Stimulated activated naive CD8-positive, alpha-beta T cell treated with anti-CD3 and anti-CD28 coated beads, Interleukin-15, Interleukin-2, amounts not matched to agents 100 U/mL and 50 U/mL, for 24 hours (primary cell): ENCODE data around the gene GOLGA6L10.
"Not testable (repeated sequence)": the region's sequence is repeated elsewhere in the genome, so short reads cannot be mapped to it uniquely, and the experiment has no call there.

Experiments
- ATAC-seq: fragments of 150-1000 bp; cut with Tn5 transposase; one replicate; pipeline ENCODE4 v1.10.0; 2021
- DNase-seq: peaks from one replicate; pipeline ENCODE4 v3.0.0; 2021

Gene GOLGA6L10

DNA sequence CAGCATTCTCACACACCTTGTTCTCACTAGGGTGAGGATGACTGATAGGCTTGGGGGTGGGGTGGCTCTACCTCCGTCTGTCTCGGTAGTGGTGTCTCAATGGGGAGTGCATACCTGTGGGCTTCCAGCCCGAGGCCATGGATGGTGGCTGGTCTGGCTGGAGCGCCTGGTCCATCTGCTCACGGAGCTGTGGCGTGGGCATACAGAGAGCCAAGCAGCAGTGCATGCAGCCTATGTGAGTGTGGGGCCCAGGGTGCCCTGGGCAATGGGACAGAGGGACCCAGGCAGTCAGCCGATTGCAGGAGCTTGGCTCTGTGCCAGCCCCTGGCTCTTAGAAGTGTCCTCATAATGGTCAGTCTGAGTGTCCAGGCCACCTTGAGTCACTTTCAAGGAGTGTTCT lies 31.8 kb downstream of the GOLGA6L10 start:
- DNase-seq, ATAC-seq: not testable (repeated sequence)

DNA sequence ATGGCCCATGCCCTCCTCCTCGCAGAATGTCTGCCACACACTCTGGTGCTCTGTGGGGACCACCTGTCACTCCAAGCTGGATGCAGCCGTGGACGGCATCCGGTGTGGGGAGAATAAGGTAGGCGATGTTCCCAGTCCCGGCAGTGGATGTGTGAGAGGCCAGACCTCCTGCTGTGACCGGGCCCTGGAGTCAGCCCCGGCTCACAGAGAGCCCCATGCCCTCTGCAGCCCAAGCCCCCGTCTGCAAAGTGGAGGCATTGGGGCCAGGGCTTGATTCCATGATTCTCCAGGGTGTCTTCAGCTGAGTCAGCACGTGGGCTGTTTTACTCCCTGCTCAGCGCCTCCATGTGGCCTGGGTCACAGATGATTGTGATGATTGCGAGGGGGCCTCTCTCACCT lies 32.2 kb downstream of the GOLGA6L10 start:
- no peak for ATAC-seq
- DNase-seq = no peak

DNA sequence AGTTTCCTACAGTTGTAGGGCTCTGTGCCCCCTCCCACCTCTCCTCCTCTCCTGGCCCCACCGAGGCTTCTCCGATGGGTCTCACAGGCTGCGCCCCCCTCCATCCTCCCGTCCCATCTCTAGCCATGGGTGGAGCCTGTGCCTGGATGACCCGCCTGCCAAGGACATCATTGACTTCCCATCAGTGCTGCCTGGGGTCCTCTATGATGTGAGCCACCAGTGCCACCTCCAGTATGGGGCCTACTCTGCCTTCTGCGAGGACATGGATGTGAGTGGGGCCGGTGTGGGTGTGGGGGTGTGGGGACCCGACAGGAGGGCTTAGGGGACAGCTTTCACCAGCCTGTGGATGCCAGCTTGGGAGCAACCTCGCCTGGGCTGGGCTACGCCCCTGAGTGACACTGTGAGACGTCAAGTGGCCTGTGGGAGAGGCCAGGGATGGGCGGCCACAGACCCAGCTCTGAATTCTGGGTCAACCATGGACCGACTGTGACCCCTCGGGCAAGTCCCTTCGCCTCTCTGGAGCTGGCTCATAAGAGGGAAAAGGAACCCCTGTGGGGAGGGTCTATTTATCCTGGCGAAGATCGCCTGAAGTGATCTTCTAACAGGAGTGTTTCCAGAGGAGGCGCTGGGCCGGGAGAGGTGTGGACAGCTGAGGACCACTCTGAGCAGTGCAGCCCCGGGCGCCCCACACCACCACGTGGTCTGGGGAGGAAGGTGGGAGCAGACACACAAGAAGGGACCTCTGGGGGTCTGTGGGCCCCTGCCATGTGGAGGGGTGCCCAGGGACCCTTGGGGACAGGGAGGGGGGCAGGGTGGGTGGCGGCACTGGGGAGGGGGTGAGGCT lies 32.8 kb downstream of the GOLGA6L10 start:
- DNase-seq, ATAC-seq: not testable (repeated sequence)

DNA sequence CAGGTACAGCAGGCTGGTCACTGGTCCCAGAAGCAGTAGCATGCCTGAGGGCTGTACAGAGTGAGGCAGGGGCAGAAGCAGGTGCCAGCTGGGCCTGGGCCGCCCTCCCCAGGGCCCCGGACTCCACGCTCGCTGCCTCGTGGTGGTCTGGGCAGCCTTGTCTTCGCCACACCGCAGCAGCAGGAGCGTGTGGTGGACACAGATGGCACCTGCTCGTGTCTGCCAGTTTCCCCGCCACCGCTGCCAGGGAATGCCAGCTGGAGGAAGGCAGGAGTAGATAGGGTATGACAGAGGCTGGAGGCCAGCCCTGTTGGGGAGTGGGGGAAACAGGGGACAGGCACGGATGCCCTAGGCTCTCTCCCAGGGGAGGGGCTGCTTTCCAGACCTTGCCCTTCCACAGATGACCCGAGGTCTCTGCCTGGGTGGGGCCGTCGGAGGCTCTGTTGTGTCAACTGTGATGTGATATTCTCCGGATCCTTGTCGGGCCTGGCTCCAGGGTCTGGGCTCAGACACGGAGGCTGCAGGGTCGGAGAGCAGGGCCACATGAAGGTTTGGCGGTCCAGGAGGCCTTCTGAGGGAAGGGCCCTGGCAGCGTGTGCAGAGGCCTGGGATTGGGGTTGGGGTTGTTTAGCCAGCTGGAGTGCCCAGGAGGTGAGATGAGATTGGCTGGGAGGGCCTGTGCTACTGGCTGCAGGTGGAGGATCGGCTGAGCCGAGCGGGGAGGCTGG lies 33.6 kb downstream of the GOLGA6L10 start:
- ATAC-seq (no peak), DNase-seq (no peak)

DNA sequence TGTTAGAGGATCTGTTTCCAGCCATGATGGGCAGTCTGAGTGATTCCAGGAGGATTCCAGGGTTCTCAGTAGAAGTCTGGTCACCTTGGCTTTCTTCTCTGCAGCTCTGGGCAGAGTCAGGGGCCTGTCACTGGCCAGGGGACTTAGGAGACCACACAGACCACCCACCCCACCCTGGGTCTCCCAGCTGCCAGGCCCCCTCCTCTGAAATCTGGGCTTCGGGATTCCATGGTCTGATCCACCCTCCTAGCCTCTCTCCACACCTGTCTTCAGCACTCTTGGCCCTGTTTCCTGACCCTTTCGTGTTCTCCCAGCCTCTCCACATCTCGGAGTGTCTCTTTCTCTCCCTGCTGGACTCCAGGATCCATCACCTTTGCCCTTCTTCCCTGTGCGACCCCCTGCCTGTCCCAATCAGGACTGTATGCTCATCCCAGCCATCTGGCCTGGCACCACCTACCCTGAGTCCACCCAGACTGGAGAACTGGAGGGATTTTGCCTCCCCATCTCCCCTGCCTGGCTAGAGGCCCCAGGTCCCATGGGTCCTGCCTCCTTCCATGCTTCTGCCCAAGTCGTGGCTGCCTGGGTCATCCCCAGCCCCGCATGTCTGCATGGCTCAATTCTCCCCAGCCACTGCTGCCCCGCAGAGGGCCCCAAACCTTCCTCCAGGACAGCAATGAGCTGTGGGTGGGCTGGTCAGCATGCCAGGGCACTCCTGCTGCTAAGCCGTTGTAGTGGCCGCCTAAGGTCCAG lies 34.3 kb downstream of the GOLGA6L10 start:
- no peak for DNase-seq
- ATAC-seq = no peak

DNA sequence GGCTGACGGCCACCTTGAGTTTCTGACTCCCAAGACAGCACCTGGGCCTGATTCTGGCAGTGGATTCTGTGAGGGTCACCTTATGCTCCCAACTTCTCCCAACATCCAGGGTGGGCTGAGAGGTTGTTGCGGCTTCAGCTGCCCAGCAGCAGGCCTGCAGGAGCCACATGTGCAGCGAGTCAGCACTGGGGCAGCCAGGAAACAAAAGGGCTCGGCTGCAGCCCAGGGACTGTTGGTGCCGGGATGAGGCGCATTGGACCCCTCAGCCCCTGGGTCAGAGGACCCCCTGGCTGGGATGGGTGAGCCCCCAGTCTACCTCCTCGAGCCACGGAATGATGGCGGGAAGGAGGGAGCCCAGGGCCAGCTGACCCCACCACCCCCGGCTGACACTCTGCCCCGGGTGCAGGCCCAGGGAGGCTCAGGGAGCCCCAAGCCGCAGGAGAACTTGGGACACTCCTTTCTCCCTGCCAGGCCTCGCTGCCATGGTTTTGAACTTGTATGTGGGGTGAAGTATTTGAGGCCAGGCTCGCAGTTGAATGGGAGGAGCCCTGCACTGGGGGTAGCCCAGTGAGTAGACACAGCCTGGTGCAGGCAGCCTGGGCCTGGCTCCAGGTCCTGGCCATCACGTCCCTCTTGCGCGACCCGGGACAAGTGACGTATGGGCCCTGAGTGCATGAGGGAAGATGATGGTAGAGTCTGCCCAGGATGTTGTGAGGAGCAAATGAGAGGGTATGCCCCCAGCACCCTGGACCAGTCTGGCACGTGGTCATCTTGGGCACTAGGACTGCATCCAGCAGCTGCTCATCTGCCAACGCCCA lies 35.1 kb downstream of the GOLGA6L10 start:
- ATAC-seq, DNase-seq: not testable (repeated sequence)

DNA sequence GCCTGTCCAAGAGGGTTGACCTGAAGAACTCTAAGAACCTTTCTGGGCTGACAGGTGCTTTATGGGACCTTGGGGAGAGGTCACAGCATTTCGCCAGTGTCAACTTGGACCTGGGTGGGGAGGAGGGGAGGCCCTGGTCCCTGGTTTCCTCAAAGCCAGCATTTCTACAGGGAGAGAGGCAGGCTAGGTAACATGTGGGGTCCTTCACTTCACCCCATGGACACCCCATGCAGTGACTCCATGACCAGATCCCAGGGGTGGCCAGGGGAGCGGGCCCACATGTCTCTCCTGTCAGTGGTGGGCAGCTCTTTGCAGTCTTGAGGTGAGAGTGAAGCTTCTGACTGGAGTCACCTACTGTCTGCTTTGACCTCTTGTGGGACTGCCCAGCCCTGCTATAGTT lies 35.8 kb downstream of the GOLGA6L10 start:
- ATAC-seq = no peak
- DNase-seq = no peak

DNA sequence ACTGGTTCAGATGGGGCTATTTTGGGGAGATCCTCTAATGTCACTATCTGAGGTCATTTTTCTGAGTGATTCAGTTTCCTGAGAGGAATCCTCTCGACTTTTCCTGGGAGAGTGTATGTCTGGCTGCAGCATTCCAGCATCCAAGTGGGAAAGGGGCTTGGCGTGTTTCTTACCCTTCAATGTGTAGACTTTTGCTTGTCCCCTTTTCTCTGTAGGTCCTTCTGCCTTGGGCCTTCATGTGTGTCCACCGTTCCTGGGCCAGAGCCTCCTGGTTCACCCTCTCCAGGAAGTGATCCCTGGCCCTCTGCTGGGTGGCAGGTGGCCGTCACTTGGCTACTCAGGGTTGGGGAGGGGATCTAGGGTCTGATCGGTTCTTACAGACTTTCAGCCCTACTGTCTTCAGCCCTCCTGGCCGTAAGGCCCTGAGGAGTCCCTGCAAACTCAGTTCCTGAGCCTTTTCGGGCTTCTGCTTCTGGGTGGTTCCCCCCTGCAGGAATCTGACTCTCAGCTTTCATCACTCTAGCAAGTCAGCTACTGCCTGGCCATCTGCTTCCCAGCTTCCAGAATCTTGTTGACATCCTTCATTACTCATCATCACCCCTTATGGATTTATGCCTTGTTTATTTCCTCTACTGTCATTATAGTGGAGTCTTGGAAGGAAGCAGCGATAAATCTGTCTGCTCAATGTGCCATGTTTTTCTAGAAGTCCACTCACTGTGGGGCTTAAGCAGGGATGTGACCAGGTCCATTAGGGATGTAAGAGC lies 36.5 kb downstream of the GOLGA6L10 start:
- DNase-seq (no peak), ATAC-seq (no peak)

DNA sequence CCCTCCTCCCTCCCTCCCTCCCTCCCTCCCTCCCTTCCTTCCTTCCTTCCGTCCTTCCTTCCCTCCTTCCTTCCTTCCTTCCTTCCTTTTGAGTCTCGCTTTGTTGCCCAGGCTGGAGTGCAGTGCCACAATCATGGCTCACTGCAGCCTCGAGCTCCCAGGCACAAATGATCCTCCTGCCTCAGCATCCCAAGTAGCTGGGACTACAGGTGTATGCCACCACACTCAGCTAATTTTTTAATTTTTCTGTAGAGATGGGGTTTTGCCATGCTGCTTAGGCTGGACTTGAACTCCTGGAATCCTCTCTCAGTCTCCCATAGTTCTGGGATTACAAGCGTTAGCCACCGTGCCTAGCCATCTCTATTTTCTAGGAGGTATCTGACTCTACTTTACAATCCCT lies 38.0 kb downstream of the GOLGA6L10 start:
- ATAC-seq, DNase-seq: not testable (repeated sequence)

DNA sequence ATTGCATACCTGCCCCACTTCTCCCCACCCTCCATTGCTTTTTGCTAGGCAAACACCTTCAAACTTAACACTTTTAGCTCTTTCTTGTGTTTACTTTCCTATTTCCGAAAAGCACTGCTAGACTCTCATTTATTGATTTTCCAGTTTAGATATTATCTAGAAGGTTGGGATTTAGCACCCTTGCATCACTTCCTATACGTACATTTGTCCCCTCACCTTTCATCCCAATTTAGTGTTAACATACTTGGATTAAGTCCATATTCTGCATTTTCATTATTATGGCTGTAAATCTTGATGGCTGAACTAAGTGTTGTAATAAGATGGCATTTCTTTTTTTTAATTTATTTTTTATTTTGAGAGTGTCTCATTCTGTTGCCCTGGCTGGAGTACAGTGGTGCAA lies 39.5 kb downstream of the GOLGA6L10 start:
- DNase-seq (no peak), ATAC-seq (no peak)

DNA sequence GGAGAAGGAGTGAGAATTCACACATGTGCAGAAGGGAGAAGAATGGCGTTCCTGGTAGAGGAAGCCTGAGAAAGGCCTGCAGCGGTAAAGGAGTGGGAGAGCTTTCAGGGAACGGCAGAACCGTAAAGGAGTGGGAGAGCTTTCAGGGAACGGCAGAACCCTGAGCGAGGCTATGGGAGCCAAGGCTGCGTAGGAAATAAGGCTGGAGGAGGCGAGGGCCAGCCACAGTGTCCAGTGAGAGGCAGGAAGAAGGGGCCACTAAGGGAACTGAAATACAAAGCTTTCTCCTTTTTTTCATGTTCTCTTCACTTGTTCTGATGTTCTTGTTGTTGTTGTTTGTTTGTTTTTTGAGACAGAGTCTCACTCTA lies 41.6 kb downstream of the GOLGA6L10 start:
- no peak for ATAC-seq
- DNase-seq = no peak

DNA sequence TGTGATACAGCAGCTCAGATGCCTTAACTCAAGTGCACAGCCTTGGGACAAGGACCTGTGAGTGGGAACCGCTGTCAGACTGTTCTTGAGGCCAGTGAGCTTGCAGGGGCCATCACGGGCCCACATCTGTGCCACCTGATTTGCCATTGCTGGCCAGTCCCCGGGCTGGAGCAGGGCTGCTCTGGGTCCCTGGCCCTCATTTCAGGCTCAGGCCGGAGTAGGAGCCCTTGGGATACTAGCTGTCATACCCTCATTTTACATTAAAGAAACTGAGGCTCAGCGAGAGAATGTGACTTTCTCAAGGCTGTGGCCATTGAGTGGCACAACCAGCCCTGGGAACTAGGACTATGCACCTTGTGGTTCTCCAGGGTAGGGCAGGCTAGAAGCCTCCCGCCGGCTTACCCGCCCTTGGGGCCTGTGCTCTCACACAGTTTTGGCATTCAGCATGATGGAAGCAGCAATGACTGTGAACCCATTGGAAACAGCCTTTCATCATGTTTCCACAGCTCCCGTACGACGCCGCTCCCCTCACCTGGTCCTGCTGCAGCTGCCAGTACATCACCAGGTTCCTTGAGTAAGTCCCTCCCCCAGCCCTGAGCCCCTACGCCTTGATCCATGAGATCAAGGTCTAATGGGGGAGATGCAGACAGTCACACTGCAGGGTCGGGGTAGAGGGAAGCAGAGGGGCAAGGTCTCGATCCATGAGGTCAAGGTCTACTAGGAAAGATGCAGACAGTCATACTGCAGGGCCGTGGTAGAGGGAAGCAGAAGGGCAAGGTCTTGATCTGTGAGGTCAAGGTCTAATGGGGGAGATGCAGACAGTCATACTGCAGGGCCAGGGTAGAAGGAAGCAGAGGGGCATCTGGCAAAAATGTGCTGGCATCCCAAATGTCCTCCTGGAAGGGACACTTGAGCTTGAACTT lies 42.2 kb downstream of the GOLGA6L10 start:
- DNase-seq = no peak
- ATAC-seq = no peak

DNA sequence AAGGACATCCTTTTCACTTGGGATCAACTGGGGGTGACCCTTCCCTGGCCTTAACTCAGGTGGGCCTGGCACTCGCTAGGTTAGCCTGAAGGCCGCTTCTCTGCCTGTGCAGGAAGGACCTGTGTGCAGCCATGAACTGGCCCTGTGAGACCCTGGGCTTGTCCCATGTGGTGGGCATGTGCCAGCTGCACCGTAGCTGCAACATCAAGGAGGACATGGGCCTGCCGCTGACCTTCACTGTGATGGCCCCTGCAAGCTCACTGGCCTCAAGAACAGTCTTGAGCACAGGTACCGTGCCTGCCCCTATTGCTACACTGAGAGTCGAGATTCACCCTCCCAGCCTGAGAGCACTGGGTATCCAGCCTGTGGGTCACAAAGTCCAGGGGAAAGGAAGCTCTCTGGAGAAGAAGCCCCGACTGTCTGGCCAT lies 43.6 kb downstream of the GOLGA6L10 start:
- ATAC-seq = no peak
- no peak for DNase-seq

DNA sequence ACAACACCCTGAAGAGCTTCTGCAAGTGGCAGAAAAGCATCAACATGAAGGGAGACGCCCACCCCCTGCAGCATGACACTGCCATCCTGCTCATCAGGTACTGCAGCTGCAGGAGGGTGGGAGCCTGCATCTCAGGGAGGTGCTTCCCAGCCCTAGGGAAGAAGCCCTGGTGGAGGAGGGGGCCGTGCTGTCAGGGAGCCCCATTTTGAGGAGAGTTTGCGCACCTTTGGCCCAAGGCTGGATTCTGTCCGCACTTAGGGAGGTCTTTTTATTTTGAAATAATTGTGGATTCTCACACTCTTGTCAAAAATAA lies 44.5 kb downstream of the GOLGA6L10 start:
- ATAC-seq = no peak
- no peak for DNase-seq

DNA sequence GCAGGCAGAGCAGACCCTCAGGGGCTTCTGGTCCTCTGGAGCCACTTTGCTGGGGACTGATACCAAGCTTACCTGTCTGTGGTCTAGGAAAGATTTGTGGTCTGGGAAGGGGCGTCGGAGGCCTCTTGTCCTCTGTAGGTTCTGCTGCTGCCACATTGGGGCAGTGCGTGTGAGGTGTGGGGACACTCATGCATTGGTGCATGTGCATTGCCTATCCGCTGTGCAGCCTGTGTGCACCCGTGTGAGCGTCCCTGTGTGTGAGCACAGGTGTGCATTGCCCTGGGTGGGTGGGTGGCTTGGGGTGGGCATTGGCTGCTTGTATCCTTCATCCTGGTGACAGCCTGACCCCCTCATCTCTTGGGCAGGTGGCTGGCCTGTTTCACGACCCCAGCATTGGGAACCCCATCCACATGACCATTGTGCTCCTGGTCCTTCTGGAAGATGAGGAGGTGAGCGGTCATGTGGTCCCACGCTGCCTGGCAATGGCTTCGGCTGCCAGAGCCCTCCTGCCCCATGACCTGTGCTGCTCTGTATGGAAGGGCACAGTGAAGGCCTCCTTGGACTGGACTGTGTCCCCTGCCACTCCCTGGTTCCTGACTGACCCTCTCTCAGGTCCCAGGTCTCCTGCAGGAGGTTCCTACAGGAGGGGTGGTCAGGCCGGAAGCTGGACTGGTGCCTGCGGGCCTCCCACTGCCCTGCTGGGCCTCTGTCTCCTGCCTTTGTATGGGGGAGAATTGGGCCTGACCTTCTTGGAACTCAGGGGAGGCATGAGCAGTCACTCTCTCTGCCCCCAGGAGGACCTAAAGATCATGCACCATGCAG lies 45.1 kb downstream of the GOLGA6L10 start:
- ATAC-seq (no peak), DNase-seq (no peak)

DNA sequence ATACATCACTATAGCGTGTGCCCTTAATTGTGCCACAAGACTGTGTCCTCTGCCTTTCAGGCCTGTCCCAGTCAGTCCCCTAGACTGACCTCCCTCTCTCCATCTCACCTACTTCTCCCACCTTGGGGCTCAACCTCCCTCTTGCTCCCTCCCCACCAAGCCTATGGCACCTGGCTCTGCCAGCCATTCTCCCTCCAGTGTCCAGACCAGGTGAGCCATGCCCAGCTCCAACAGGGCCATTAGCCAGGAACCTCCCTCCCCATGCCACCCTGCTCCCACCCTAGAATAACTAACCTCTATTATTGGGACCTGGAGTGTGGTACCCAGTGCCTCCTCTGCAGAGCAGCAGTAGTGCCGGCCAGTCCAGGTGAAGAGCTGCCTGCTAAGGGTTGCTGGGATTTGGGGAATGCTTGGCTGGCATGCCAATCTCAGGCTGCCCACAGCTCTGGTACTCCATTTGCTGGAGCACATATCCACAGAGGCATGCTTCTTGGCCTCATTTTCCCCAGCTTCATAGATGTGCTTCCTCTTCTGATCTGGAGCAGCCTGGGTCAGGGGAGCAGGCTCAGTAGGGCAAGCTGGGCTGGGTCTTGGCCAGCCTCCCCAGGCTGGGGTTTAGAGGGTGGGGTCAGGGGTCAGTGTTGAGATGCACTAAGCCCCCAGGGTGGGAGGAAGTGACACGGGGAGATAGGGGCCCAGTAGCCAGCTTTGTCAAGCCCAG lies 47.8 kb downstream of the GOLGA6L10 start:
- DNase-seq (no peak), ATAC-seq (no peak)

DNA sequence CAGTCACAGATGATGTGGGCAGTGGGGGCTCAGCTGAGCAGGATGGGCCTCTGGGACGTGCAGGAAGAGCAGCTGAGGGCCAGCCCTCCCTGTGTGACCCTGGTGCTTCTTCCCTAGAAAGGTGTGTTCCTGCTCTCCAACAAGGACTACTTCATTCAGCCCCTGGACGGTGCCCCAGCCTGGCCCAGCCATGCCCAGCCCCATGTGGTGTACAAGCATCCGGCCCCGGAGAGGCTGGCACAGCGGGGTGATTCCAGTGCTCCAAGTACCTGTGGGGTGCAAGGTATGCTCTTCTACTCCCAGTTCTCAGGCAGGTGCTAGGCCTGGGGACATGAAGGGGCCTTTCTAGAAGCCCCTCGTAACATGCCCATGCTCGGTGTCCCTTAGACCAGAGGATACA lies 48.4 kb downstream of the GOLGA6L10 start:
- ATAC-seq = no peak

DNA sequence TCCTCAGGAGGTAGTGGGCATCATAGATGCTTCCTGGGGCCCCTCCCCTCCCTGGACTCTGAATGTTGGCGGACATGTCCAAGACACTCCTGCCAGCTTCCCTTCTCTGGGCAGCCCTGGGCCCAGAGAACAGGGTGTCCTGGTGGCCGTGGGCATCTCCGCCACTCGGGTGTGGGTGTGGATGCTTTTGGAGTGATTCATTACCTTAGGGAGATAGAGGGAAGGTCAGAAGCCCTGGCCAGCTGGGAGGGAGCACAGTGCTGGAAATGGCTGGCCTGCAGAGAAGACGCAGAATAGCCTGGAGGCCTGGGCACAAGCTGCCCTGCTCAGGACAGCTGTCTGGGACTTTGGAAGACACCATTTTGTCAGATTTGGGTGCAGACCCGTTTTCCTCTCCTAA lies 48.9 kb downstream of the GOLGA6L10 start:
- ATAC-seq, DNase-seq: not testable (repeated sequence)

More for the DNA sequence above, 48.4 kb downstream of the GOLGA6L10 start:
- no peak for DNase-seq

DNA sequence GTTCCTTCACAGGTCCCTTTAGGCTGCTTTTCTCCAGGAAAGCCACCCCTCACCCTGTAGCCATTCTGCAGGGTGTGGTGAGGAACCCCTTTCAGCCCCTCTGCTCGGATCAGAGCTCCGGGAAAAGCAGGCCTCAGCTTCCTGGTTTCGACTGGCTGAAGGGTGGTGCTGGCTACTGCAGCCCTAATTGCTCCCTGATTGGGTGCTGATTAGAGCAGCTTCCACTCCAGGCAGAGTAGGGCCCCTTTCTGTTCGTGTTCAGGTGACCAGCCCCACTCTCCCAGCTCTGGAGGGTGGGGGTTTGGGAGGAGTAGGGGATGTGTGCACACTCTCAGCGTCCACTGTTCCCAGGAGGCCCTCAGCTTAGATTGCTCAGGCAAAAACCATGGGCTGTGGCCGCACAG lies 49.8 kb downstream of the GOLGA6L10 start:
- ATAC-seq, DNase-seq: not testable (repeated sequence)
